ENCODE data around the gene DYNC2LI1. TPM values are rescaled to one million over a fixed set of nuclear protein-coding genes. Genes with fewer than 3 reads are reported as not detected.

The DYNC2LI1 gene
- total RNA-seq, 2 donors from 2014 or later, result 10.9 to 16.4 TPM

DNA sequence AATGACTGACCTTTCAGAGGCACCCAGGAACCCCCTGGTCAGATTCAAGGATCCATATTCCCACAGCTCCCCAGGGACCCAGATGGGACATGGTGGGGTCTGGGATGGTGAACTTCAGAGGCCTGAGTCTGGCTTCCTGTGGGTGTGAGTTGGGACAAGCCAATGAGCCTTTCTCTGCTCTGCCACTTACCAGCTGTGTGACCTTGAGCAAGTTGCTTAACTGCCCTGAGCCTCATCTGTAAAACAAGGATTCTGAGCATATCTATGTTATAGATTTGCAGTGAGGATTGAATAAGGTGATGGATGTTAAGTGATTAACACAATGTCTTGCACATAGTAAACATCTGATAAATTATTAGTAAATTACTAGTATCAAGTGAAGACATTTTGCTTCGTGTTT, 71.3 kb downstream of the DYNC2LI1 start:
- no peaks in the 10 kb centered on the region for H3K36me3 ChIP-seq
- no peaks in the 10 kb centered on the region for H3K27me3 ChIP-seq
- no peak overlapping the region for H3K4me3 ChIP-seq
- H3K9me3 ChIP-seq, result no peaks in the 10 kb centered on the region
- no peaks in the 10 kb centered on the region for H3K4me1 ChIP-seq
- no peak for DNase-seq (ENCODE audit: low spot score)
- no peak overlapping the region for H3K27ac ChIP-seq
- TF ChIP-seq, protein P1, sequence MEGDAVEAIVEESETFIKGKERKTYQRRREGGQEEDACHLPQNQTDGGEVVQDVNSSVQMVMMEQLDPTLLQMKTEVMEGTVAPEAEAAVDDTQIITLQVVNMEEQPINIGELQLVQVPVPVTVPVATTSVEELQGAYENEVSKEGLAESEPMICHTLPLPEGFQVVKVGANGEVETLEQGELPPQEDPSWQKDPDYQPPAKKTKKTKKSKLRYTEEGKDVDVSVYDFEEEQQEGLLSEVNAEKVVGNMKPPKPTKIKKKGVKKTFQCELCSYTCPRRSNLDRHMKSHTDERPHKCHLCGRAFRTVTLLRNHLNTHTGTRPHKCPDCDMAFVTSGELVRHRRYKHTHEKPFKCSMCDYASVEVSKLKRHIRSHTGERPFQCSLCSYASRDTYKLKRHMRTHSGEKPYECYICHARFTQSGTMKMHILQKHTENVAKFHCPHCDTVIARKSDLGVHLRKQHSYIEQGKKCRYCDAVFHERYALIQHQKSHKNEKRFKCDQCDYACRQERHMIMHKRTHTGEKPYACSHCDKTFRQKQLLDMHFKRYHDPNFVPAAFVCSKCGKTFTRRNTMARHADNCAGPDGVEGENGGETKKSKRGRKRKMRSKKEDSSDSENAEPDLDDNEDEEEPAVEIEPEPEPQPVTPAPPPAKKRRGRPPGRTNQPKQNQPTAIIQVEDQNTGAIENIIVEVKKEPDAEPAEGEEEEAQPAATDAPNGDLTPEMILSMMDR (IDR thresholded peaks at IDR 0.05), result no peak

DNA sequence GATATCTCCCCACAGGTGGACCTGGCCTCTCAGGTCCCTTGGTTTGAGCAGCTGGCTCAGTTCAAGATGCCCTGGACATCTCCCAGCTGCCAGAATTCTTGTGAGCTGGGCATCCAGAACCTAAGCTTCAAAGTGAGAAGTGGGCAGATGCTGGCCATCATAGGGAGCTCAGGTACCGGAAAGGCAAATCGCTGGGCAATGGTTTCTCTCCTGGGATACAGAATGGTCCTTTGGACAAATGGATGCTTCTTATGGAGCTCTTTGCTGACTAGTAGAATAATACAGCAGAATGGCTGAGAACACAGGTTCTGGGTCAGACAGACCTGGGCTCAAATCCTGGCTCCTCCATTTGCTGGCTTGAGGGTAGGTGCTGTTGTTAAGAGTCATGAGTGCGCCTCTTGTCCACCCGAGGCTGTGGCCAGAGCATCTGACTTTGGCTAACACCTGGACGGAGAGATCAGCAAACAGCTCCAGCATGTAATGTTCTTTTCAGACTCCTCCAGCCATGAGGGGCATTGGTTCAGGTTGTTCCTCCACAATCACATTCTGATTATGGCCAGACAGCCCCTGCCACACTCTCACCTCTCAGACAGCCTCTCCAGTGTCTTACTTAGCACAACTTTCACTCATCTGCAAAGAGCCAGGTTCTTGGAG, 72.4 kb downstream of the DYNC2LI1 start:
- Histone ChIP-seq H3K27me3 (no peaks in the 10 kb centered on the region), H3K4me3 (no peak overlapping the region), H3K9me3 (no peaks in the 10 kb centered on the region), H3K27ac (no peak overlapping the region), H3K36me3 (no peaks in the 10 kb centered on the region), H3K4me1 (no peaks in the 10 kb centered on the region)
- TF ChIP-seq, protein P1 (IDR thresholded peaks at IDR 0.05), result no peak
- DNase-seq (ENCODE audit: low spot score), result peak; percentile 32

DNA sequence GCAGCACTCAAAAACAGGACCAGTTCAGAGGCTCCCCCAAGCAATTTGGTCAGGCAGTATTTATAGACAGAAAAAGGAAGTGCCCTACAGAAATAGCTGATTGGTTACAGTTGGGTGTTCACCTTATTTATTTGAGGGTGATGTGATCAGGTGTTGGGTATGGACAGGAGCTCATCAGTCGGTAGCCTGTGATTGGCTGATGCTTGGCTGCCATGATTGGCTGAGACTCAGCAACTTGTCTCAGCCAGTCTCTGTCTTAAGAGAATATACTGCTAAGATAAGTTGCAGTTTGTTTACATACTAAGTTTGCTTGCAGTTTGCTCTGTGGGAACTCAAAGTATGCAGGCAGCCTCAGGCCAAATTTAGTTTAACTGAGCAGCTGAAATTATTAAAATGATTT, 74.4 kb downstream of the DYNC2LI1 start:
- Histone ChIP-seq H3K27ac (no peak overlapping the region), H3K27me3 (no peaks in the 10 kb centered on the region), H3K4me3 (no peak overlapping the region), H3K9me3 (no peaks in the 10 kb centered on the region), H3K36me3 (no peaks in the 10 kb centered on the region), H3K4me1 (no peaks in the 10 kb centered on the region)
- no peak for DNase-seq (ENCODE audit: low spot score)
- TF ChIP-seq, protein P1 (IDR thresholded peaks at IDR 0.05), result no peak

DNA sequence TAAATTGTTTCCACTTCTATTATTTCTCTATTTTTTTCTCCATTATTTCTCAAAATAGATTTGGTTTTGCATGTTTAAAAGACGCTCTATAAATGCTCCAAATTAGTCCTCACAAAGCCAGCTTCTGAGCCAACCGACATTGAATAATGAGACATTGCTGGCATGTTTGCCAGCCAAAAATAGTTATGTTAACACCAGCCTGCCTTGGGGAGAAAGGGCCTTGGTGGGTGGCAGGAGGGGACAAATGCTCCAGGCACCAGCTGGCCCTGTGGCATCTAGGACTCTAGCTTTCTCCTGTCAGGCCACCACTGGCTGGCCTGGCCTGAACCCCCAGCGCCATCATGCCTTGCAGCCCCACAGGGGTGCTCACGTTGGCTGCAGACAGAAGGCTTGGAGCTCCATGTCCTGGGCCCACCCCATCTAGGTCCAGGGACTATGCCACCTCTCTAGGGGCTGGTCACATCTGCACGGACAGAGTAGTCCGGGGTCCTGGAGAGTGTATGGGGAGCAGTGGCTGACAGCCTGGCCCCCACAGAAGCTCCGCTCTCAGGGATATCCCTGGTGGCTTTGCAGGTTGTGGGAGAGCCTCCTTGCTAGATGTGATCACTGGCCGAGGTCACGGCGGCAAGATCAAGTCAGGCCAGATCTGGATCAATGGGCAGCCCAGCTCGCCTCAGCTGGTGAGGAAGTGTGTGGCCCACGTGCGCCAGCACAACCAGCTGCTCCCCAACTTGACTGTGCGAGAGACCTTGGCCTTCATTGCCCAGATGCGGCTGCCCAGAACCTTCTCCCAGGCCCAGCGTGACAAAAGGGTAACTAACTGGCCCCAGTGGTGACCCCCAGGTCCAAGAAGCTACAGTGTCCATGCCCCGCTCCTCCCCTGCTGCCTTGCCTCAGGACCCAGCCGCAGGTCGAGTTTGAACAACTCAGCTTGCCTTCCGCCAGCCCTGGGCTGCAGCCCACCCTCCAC, 77.5 kb downstream of the DYNC2LI1 start:
- TF ChIP-seq, protein P1 (IDR thresholded peaks at IDR 0.05), result no peak
- no peaks in the 10 kb centered on the region for H3K27me3 ChIP-seq
- DNase-seq (ENCODE audit: low spot score), result peak; percentile 28
- no peaks in the 10 kb centered on the region for H3K36me3 ChIP-seq
- no peaks in the 10 kb centered on the region for H3K9me3 ChIP-seq
- no peaks in the 10 kb centered on the region for H3K4me1 ChIP-seq
- H3K27ac ChIP-seq, result no peak overlapping the region
- H3K4me3 ChIP-seq, result no peak overlapping the region

DNA sequence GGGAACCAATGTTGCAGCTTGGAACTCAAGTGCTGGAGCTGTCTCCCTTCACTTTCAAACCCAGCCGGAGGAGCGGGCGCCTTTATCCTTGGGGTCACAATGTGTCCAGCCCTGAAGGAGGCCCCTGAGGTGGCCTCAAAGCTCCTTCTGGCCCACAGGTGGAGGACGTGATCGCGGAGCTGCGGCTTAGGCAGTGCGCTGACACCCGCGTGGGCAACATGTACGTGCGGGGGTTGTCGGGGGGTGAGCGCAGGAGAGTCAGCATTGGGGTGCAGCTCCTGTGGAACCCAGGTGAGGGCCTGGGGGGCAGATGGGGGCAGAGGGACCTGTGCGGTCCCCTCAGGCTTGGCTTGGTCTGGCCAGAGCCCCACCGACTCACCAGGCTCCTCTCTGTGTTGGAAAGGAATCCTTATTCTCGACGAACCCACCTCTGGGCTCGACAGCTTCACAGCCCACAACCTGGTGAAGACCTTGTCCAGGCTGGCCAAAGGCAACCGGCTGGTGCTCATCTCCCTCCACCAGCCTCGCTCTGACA, 78.4 kb downstream of the DYNC2LI1 start:
- H3K4me1 ChIP-seq, result no peaks in the 10 kb centered on the region
- H3K27me3 ChIP-seq, result no peaks in the 10 kb centered on the region
- TF ChIP-seq, protein P1 (IDR thresholded peaks at IDR 0.05), result no peak
- H3K4me3 ChIP-seq, result no peak overlapping the region
- no peak overlapping the region for H3K27ac ChIP-seq
- DNase-seq (ENCODE audit: low spot score), result peak; percentile 42
- no peaks in the 10 kb centered on the region for H3K9me3 ChIP-seq
- H3K36me3 ChIP-seq, result no peaks in the 10 kb centered on the region

All from right atrium auricular region (tissue), 2 donors.